GM18520 (cell line): ENCODE results near the gene TMEM209.
"Not testable (repeated sequence)": the region's sequence is repeated elsewhere in the genome, so short reads cannot be mapped to it uniquely, and the experiment has no call there.

Experiments used
- ATAC-seq: cut with Tn5 transposase; IDR thresholded peaks from one replicate; pipeline ENCODE4 v1.9.1; 2021; ENCODE audit not compliant: unreplicated experiment

TMEM209 gene

GRCh38 chr7:130205084-130205947 lies at the start of gene TMEM209:
Gene TMEM209 (minus strand): TSS chr7:130205406. CDS start chr7:130205375, 31 bp downstream.
- peak; percentile 91 for ATAC-seq

GRCh38 chr7:130254555-130254954 lies 49.3 kb upstream of the TMEM209 start:
- ATAC-seq, result no peak

GRCh38 chr7:130249626-130250025 lies 44.4 kb upstream of the TMEM209 start:
- not testable (repeated sequence) for ATAC-seq

GRCh38 chr7:130248842-130249241 lies 43.6 kb upstream of the TMEM209 start:
- not testable (repeated sequence) for ATAC-seq

- ATAC-seq, result not testable (repeated sequence)
Observed at GRCh38 chr7:130246491-130246890, 41.3 kb upstream of the TMEM209 start.

GRCh38 chr7:130243486-130243885 lies 38.3 kb upstream of the TMEM209 start:
- not testable (repeated sequence) for ATAC-seq

- no peak for ATAC-seq
Observed at GRCh38 chr7:130242198-130243014, 37.2 kb upstream of the TMEM209 start.

- ATAC-seq, result no peak
Observed at GRCh38 chr7:130240240-130240639, 35.0 kb upstream of the TMEM209 start.

GRCh38 chr7:130236361-130236760 lies 31.2 kb upstream of the TMEM209 start:
- not testable (repeated sequence) for ATAC-seq

GRCh38 chr7:130234078-130234477 lies 28.9 kb upstream of the TMEM209 start:
- ATAC-seq, result no peak

GRCh38 chr7:130232209-130232608 lies 27.0 kb upstream of the TMEM209 start:
- no peak for ATAC-seq

- ATAC-seq, result no peak
Observed at GRCh38 chr7:130231792-130232191, 26.6 kb upstream of the TMEM209 start.

- ATAC-seq, result not testable (repeated sequence)
Observed at GRCh38 chr7:130229981-130230380, 24.8 kb upstream of the TMEM209 start.

- no peak for ATAC-seq
Observed at GRCh38 chr7:130228840-130229502, 23.8 kb upstream of the TMEM209 start.

- ATAC-seq, result no peak
Observed at GRCh38 chr7:130227883-130228575, 22.8 kb upstream of the TMEM209 start.

- ATAC-seq, result no peak
Observed at GRCh38 chr7:130226333-130226732, 21.1 kb upstream of the TMEM209 start.

GRCh38 chr7:130224923-130225322 lies 19.7 kb upstream of the TMEM209 start:
- ATAC-seq, result not testable (repeated sequence)

GRCh38 chr7:130224210-130224609 lies 19.0 kb upstream of the TMEM209 start:
- no peak for ATAC-seq

GRCh38 chr7:130223646-130224045 lies 18.4 kb upstream of the TMEM209 start:
- ATAC-seq, result no peak

- no peak for ATAC-seq
Observed at GRCh38 chr7:130221746-130222145, 16.5 kb upstream of the TMEM209 start.

GRCh38 chr7:130219871-130220270 lies 14.7 kb upstream of the TMEM209 start:
- no peak for ATAC-seq
